ENCODE results near the gene DMD. TPM values are rescaled to one million over a fixed set of nuclear protein-coding genes. Genes with fewer than 3 reads are reported as not detected.

Gene DMD
- total and polyA plus RNA-seq, 4 donors: 3.9 to 73.8 (median 11.2) TPM

DNA sequence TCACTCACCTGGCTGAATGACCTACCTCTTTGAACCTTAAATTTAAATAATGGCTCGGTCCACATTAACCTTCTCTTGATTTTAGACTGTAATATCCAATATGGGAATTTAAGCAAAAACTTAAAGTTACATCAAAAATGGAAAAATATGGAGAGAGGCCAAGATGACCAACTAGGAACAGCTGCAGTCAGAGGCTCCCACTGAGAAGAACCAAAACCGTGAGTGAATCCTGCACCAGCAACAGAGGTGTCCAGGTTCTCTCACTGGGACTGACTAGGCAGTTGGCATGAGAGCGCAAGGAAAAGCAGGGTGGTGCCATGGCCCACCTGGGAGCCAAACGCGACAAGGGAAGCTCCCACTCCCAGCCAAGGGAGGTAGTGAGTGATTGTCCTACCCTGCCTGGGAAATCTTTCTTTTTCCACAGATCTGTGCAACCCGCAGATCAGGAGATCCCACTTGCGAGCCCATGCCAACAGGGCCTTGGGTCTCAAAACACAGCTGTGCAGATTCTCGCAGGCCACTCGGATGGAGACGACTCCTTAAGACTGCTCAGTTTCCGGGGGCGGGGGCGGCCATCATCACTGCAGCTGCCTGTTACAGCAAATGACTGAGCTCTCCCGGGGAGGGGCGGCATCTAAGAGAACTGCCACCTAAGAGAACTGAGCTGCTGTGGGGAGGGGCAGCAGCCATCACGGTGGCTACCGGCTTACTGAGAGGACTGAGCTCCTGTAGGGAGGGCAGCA lies 343.4 kb downstream of the DMD start:
- H3K36me3 ChIP-seq (ENCODE audit: control insufficient read depth in 4 of 4, insufficient read depth in 4 of 4, low read length in 4 of 4): no peaks in the 10 kb centered on the region
- no peak for DNase-seq
- no peak overlapping the region for H3K9ac ChIP-seq (ENCODE audit: insufficient read depth in 1 of 2, low read length in 2 of 2)
- H3K9me3 ChIP-seq (ENCODE audit: control insufficient read depth in 4 of 4, insufficient read depth in 3 of 4, low read length in 3 of 4): peaks cover 0 to 6% (median 0%) of the 10 kb centered on the region in 4 donors
- no peak for ATAC-seq (ENCODE audit: insufficient read depth, low FRiP score)
- peaks cover 0 to 2% (median 0%) of the 10 kb centered on the region in 5 donors for H3K4me1 ChIP-seq (ENCODE audit: control insufficient read depth in 5 of 5, insufficient read depth in 5 of 5, low read length in 5 of 5)
- no peak overlapping the region for H3K27ac ChIP-seq (ENCODE audit: low read depth in 1 of 2, low read length in 1 of 2)
- TF ChIP-seq, protein P1, sequence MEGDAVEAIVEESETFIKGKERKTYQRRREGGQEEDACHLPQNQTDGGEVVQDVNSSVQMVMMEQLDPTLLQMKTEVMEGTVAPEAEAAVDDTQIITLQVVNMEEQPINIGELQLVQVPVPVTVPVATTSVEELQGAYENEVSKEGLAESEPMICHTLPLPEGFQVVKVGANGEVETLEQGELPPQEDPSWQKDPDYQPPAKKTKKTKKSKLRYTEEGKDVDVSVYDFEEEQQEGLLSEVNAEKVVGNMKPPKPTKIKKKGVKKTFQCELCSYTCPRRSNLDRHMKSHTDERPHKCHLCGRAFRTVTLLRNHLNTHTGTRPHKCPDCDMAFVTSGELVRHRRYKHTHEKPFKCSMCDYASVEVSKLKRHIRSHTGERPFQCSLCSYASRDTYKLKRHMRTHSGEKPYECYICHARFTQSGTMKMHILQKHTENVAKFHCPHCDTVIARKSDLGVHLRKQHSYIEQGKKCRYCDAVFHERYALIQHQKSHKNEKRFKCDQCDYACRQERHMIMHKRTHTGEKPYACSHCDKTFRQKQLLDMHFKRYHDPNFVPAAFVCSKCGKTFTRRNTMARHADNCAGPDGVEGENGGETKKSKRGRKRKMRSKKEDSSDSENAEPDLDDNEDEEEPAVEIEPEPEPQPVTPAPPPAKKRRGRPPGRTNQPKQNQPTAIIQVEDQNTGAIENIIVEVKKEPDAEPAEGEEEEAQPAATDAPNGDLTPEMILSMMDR (IDR thresholded peaks at IDR 0.05; ENCODE audit: control extremely low read depth, extremely low read depth): no peak
- H3K4me3 ChIP-seq: no peak overlapping the region
- H3K27me3 ChIP-seq (ENCODE audit: control insufficient read depth in 3 of 3, insufficient read depth in 3 of 3, low read length in 2 of 3): no peaks in the 10 kb centered on the region
- WGBS, 2 donors: 86 to 93% methylated on average over 14 to 17 of the region's 17 CpGs

- TF ChIP-seq, protein P1 (IDR thresholded peaks at IDR 0.05; ENCODE audit: control extremely low read depth, extremely low read depth): no peak
- peaks cover 0 to 7% (median 0%) of the 10 kb centered on the region in 4 donors for H3K9me3 ChIP-seq (ENCODE audit: control insufficient read depth in 4 of 4, insufficient read depth in 3 of 4, low read length in 3 of 4)
- H3K9ac ChIP-seq (ENCODE audit: insufficient read depth in 1 of 2, low read length in 2 of 2): no peak overlapping the region
- DNase-seq (no peak), ATAC-seq (ENCODE audit: insufficient read depth, low FRiP score) (no peak)
- H3K36me3 ChIP-seq (ENCODE audit: control insufficient read depth in 4 of 4, insufficient read depth in 4 of 4, low read length in 4 of 4): no peaks in the 10 kb centered on the region
- 43 to 75% methylated on average over 1 of the region's 1 CpG for WGBS, 2 donors
- H3K27me3 ChIP-seq (ENCODE audit: control insufficient read depth in 3 of 3, insufficient read depth in 3 of 3, low read length in 2 of 3): no peaks in the 10 kb centered on the region
- no peak overlapping the region for H3K4me3 ChIP-seq
- H3K27ac ChIP-seq (ENCODE audit: low read depth in 1 of 2, low read length in 1 of 2): no peak overlapping the region
- no peaks in the 10 kb centered on the region for H3K4me1 ChIP-seq (ENCODE audit: control insufficient read depth in 5 of 5, insufficient read depth in 5 of 5, low read length in 5 of 5)
Observed at GRCh38 chrX:32852203-32852602, 359.1 kb downstream of the DMD start.

DNA sequence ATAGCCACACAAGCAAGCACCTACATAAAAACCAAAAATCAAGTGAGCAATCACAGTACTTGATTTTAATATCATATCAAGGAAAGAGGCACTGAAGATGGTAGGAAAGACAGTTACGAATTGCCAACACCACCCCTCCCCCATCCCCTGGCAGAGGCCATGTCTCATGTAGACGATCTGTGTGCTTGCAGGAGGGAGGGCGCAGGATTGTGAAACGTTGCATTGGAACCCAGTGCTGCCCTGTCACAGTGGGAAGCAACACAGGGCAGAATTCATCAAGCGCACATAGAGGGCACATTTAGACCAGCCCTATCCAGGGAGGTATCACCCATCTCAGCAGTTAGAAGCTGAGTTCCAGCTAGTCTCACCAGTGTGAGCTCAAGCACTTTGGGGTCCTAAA lies 359.8 kb downstream of the DMD start:
- TF ChIP-seq, protein P1 (IDR thresholded peaks at IDR 0.05; ENCODE audit: control extremely low read depth, extremely low read depth): no peak
- no peak overlapping the region for H3K27ac ChIP-seq (ENCODE audit: low read depth in 1 of 2, low read length in 1 of 2)
- H3K4me3 ChIP-seq: no peak overlapping the region
- no peak overlapping the region for H3K9ac ChIP-seq (ENCODE audit: insufficient read depth in 1 of 2, low read length in 2 of 2)
- DNase-seq (no peak), ATAC-seq (ENCODE audit: insufficient read depth, low FRiP score) (no peak)
- H3K27me3 ChIP-seq (ENCODE audit: control insufficient read depth in 3 of 3, insufficient read depth in 3 of 3, low read length in 2 of 3): no peaks in the 10 kb centered on the region
- WGBS, 2 donors: 81 to 86% methylated on average over 5 of the region's 5 CpGs
- H3K36me3 ChIP-seq (ENCODE audit: control insufficient read depth in 4 of 4, insufficient read depth in 4 of 4, low read length in 4 of 4): no peaks in the 10 kb centered on the region
- no peaks in the 10 kb centered on the region for H3K4me1 ChIP-seq (ENCODE audit: control insufficient read depth in 5 of 5, insufficient read depth in 5 of 5, low read length in 5 of 5)
- peaks cover 0 to 7% (median 0%) of the 10 kb centered on the region in 4 donors for H3K9me3 ChIP-seq (ENCODE audit: control insufficient read depth in 4 of 4, insufficient read depth in 3 of 4, low read length in 3 of 4)

Data from lung (tissue), 12 donors.